Glomerular visceral epithelial cell (primary cell): ENCODE data around the gene TMEM14A.

Experiments
- DNase-seq: peaks from one replicate; pipeline ENCODE4 v3.0.0-alpha.2; 2016; ENCODE audit errors: extremely low spot score

TMEM14A gene

DNA sequence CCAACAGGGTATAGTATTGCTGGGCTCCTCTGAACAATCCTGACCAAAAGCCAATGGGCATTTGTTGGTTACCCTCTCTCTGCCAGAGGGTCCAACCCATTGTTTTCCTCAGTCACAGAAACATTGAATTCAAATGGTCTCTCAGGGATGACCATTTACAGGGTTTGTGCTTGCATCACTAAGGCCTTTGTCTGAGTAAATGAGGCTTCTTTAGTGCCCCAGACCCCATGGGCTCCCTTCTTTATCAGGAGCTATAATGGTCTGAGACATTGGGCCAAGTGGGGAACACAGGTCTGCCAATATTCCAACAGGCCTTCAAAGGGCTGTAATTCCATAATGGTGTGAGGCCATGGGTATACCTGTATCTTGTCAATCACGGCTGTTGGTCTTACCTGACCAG lies 65.2 kb downstream of the TMEM14A start:
- DNase-seq: no peak
